Activated CD8-positive, alpha-beta T cell treated with anti-CD3 and anti-CD28 coated beads, Interleukin-2, amount 10 ng/mL, durations not matched to agents 7 days and 5 days (primary cell): ENCODE results near the gene AK2. TPM values are rescaled to one million over a fixed set of nuclear protein-coding genes. Genes with fewer than 3 reads are reported as not detected.
A peak's percentile ranks its signal among the peaks of the same experiment; 100 is the strongest.

Source experiments
- ATAC-seq: fragments of 150-1000 bp; cut with Tn5 transposase; one replicate; pipeline ENCODE4 v1.10.0; 2021; ENCODE audit warnings: moderate library complexity
- CTCF ChIA-PET: fragments of 350-600 bp; sonication (Branson Sonifier 250); formaldehyde crosslinking; loops from one replicate; lab custom pipeline; 2021; ENCODE audit warnings: antibody characterized with exemption; lab: Charles Lee
- POLR2A ChIA-PET: fragments of 350-600 bp; sonication (Branson Sonifier 250); formaldehyde crosslinking; loops from one replicate; lab custom pipeline; 2021; ENCODE audit warnings: antibody characterized with exemption; lab: Charles Lee
- DNase-seq: peaks from one replicate; pipeline ENCODE4 v3.0.0-alpha.2; 2020
- H3K27ac Mint-ChIP-seq: one replicate; pipeline ENCODE4 v1.8.0; 2021; ENCODE audit warnings: mild to moderate bottlenecking, mixed read lengths
- H3K27me3 Mint-ChIP-seq: one replicate; pipeline ENCODE4 v1.8.0; 2021; ENCODE audit warnings: low read depth, mixed read lengths
- H3K36me3 Mint-ChIP-seq: one replicate; pipeline ENCODE4 v1.8.0; 2021; ENCODE audit warnings: low read depth, mixed read lengths
- H3K4me1 Mint-ChIP-seq: one replicate; pipeline ENCODE4 v1.8.0; 2021; ENCODE audit warnings: low read depth, mixed read lengths
- H3K4me3 Mint-ChIP-seq: one replicate; pipeline ENCODE4 v1.8.0; 2021; ENCODE audit warnings: mild to moderate bottlenecking, mixed read lengths
- H3K9me3 Mint-ChIP-seq: one replicate; pipeline ENCODE4 v1.8.0; 2022; ENCODE audit warnings: mixed read lengths; ENCODE audit not compliant: insufficient read depth
- total RNA-seq, 2 experiments: library from RNA; stranded (reverse); gene quantifications; one replicate each; pipeline ENCODE4 v1.2.3, GENCODE V29; 2021

Gene AK2
- total RNA-seq, 2 experiments from 2014 or later: 206 to 215 TPM

DNA sequence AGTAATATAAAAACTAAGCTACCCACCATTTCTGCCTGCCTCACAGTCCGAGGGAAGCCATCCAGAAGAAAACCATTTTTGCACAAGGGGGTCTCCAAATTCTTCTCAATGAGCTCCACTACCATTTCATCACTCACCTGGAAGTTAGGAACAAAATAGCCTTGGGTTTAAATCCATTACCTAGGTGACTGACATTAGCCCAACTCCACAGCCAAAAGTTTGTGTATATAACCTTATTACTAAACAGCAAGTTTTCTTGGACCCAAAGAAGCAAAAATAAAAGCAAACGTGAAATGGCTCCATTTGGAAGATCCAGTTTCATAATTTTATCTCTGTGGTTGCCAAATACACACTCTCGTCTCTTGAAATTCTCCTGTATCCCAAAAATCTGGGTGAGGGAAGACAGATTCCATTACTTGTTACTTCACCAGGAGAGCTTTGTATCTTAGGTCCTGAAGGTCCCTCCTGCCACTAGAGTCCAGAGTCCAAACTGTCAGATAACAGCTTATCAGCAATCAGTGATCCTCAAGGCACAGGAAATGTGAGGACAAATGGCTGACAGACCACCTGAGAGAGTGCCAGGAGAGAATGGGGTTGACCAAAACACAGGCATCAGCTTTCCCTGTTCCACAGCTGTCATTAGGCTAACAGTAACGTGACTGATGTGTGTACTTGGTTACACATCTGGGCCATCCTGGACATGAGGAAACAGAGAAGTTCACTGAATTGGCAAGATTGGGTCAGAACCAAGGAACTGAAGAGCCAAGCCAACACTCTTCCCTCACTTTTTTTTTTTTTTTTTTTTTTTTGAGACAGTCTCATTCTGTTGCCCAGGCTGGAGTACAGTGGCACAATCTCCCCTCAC, 14.9 kb downstream of the AK2 start:
- Mint-ChIP-seq H3K27ac (no peak overlapping the region), H3K4me3 (no peak overlapping the region), H3K36me3 (peaks cover 63% of the 10 kb centered on the region), H3K4me1 (peaks cover 28% of the 10 kb centered on the region), H3K9me3 (no peaks in the 10 kb centered on the region), H3K27me3 (no peaks in the 10 kb centered on the region)
- DNase-seq (no peak), ATAC-seq (no peak)
- POLR2A ChIA-PET: interaction anchor here (1.2 to 1.3 kb wide), 2 partner anchors 41 to 69 kb away, joined by 3 read pairs; no protein-coding TSS in a partner anchor
- CTCF ChIA-PET: interaction anchor here (1.0 to 1.4 kb wide), 5 partner anchors 9 to 89 kb away, joined by 3 read pairs; partner anchors contain the start of gene AZIN2

DNA sequence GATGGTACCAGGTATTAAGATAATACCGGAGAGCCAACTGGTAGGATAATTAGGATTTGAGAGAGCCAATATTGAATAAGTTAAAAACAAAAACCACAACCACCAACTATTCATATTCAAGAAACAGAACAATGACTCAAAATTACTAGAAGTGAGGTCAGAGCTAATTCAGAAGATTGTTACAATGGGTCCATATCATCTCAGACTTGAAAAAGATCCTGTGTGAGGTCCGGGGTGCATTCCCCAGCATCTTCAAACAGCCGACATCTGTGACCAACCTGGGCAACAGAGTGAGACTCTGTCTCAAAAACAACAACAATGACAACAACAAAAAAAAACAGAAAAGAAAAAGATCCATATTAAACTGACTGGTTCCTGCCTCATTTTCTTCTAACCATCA, 18.6 kb downstream of the AK2 start:
- H3K9me3 Mint-ChIP-seq: no peaks in the 10 kb centered on the region
- no peaks in the 10 kb centered on the region for H3K27me3 Mint-ChIP-seq
- DNase-seq: no peak
- ChIA-PET POLR2A (no interaction called here), CTCF (interaction anchor here (0.9 to 1.3 kb wide), 2 partner anchors 36 to 37 kb away, joined by 3 read pairs; no protein-coding TSS in a partner anchor)
- ATAC-seq: no peak
- no peak overlapping the region for H3K4me3 Mint-ChIP-seq
- H3K36me3 Mint-ChIP-seq: peaks cover 64% of the 10 kb centered on the region
- H3K4me1 Mint-ChIP-seq: peaks cover 5% of the 10 kb centered on the region
- no peak overlapping the region for H3K27ac Mint-ChIP-seq

DNA sequence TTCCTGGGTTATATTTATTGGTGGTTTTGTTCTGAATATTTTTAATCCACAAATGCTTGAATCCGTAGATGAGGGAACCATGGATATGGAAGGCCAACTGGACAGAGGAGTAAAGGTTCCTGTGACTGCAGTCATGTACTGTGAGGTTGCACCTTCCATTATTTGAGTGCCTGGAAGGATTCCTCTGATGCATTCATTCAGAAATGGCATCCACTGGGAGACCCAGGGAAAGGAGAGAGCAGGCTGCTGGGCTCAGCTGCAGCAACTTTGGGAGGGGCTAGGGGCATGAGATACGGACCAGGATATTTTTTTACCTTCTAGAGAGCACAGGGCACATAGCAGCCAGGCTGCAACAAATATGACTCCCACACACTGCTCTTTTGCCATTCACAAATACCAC, 19.5 kb downstream of the AK2 start:
- no peak for DNase-seq
- ATAC-seq: no peak
- Mint-ChIP-seq H3K27me3 (no peaks in the 10 kb centered on the region), H3K27ac (no peak overlapping the region), H3K36me3 (peaks cover 64% of the 10 kb centered on the region), H3K4me1 (peaks cover 5% of the 10 kb centered on the region), H3K4me3 (no peak overlapping the region), H3K9me3 (no peaks in the 10 kb centered on the region)
- ChIA-PET CTCF (interaction anchor here (1.3 kb wide), 1 partner anchor 36 kb away, joined by 3 read pairs; no protein-coding TSS in a partner anchor), POLR2A (interaction anchor here (0.7 kb wide), 1 partner anchor 10 kb away, joined by 3 read pairs; no protein-coding TSS in a partner anchor)

DNA sequence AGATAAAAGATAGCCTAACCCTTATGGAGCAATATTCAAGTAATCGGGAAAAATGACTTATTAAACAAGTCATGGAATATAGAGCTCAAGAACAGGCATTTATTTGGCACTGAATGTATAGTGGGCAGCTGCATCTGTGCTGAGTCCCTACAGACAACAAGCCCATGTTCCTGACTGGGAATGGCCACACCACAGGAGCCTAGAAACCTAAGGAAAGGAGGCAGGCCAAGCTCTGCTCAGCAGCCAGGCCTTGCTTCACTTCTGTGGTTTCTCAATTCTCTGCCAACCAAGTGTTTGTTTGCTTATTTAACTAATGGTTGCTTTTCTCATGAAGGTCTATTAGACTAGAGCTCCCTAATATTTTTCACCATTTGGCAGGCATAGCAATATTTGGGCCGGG, 21.5 kb downstream of the AK2 start:
- peaks cover 69% of the 10 kb centered on the region for H3K36me3 Mint-ChIP-seq
- ATAC-seq: no peak
- no peaks in the 10 kb centered on the region for H3K9me3 Mint-ChIP-seq
- no peak for DNase-seq
- H3K27me3 Mint-ChIP-seq: no peaks in the 10 kb centered on the region
- CTCF ChIA-PET: interaction anchor here (0.8 to 1.6 kb wide), 6 partner anchors 9 to 82 kb away, joined by 3 to 6 read pairs (median 3); no protein-coding TSS in a partner anchor
- no peak overlapping the region for H3K4me3 Mint-ChIP-seq
- H3K4me1 Mint-ChIP-seq: peaks cover 5% of the 10 kb centered on the region
- no peak overlapping the region for H3K27ac Mint-ChIP-seq
- POLR2A ChIA-PET: no interaction called here

DNA sequence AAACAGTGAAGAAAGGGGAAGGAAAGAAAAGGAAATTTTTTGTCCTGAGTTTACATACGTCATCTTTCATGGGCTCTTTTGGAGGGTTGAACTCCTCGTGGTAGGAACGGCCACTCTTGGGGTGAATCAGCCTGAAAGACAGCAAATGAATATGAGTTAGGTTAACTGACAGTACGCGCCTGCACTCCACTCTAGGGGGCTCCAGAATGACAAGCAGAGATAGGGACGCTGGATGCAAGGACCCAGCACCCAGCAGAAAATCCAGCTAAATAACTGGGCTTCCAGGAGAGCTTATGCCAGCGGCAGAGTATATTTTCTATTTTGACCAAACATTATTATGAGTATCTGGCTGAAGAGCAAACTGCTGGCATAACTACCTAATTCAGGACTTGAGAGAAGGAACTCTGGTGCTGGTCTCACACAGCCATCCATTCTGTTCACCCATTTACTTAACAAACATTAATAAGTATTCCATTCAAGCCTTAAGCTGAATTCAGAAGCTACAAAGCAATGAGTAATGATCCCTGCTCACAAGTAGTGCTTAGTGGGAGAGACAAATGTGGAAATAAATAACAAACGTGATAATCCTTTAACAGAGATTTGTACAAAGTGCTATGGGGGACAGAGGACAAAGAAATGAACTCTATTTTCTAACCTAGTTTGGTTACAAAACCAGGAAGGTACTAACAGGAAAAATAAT, 22.1 kb downstream of the AK2 start:
- CTCF ChIA-PET: interaction anchor here (1.0 to 1.6 kb wide), 4 partner anchors 9 to 82 kb away, joined by 3 to 5 read pairs (median 3); no protein-coding TSS in a partner anchor
- no peak for DNase-seq
- H3K27me3 Mint-ChIP-seq: no peaks in the 10 kb centered on the region
- H3K36me3 Mint-ChIP-seq: peaks cover 67% of the 10 kb centered on the region
- POLR2A ChIA-PET: no interaction called here
- no peak overlapping the region for H3K27ac Mint-ChIP-seq
- ATAC-seq: no peak
- peaks cover 3% of the 10 kb centered on the region for H3K4me1 Mint-ChIP-seq
- H3K9me3 Mint-ChIP-seq: no peaks in the 10 kb centered on the region
- no peak overlapping the region for H3K4me3 Mint-ChIP-seq

DNA sequence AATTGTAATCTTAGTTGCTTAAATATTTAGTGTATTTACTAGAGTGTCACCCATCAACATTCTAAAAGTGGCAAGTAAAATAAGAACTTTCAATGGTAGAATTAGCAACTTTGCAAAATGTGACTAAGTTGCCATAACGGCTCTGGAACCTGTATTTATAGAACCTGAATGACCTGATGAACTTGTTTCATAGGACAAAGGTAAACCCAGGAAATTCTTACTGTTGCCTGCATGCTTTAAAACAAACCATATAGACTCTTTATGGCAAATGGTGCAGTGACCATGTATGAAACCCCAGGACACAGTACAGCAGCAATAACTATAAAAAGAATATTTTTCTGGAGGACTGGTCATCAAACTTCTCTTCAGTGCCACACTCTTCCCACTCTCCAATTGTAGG, 22.9 kb downstream of the AK2 start:
- no peaks in the 10 kb centered on the region for H3K9me3 Mint-ChIP-seq
- H3K36me3 Mint-ChIP-seq: peaks cover 65% of the 10 kb centered on the region
- DNase-seq (no peak), ATAC-seq (no peak)
- H3K27me3 Mint-ChIP-seq: no peaks in the 10 kb centered on the region
- H3K27ac Mint-ChIP-seq: no peak overlapping the region
- CTCF ChIA-PET: interaction anchor here (1.6 kb wide), 1 partner anchor 81 kb away, joined by 5 read pairs; no protein-coding TSS in a partner anchor
- H3K4me3 Mint-ChIP-seq: no peak overlapping the region
- POLR2A ChIA-PET: no interaction called here
- H3K4me1 Mint-ChIP-seq: peaks cover 3% of the 10 kb centered on the region

DNA sequence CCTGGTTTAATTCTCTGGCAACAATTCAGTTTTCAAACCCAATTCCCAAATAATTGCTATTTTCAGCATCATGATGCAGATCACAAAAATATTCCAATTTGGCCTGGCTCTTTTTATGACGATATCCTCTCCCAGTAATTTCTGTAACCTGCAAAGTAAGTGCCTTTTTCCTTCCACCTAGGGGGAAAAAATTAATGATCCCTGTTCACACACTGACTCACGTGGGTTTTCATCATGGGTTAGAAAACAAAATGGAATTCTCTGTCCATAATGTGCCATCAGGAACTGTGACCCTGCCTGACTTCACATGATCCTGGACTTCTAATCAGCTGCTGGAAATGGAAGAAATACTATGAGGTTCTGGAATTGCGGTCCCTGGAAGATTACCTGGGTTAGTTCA, 24.5 kb downstream of the AK2 start:
- no peak overlapping the region for H3K27ac Mint-ChIP-seq
- ChIA-PET CTCF (interaction anchor here (1.2 kb wide), 1 partner anchor 115 kb away, joined by 3 read pairs; no protein-coding TSS in a partner anchor), POLR2A (no interaction called here)
- H3K4me3 Mint-ChIP-seq: no peak overlapping the region
- H3K27me3 Mint-ChIP-seq: no peaks in the 10 kb centered on the region
- no peaks in the 10 kb centered on the region for H3K4me1 Mint-ChIP-seq
- H3K36me3 Mint-ChIP-seq: peaks cover 64% of the 10 kb centered on the region
- H3K9me3 Mint-ChIP-seq: no peaks in the 10 kb centered on the region
- DNase-seq (no peak), ATAC-seq (no peak)

DNA sequence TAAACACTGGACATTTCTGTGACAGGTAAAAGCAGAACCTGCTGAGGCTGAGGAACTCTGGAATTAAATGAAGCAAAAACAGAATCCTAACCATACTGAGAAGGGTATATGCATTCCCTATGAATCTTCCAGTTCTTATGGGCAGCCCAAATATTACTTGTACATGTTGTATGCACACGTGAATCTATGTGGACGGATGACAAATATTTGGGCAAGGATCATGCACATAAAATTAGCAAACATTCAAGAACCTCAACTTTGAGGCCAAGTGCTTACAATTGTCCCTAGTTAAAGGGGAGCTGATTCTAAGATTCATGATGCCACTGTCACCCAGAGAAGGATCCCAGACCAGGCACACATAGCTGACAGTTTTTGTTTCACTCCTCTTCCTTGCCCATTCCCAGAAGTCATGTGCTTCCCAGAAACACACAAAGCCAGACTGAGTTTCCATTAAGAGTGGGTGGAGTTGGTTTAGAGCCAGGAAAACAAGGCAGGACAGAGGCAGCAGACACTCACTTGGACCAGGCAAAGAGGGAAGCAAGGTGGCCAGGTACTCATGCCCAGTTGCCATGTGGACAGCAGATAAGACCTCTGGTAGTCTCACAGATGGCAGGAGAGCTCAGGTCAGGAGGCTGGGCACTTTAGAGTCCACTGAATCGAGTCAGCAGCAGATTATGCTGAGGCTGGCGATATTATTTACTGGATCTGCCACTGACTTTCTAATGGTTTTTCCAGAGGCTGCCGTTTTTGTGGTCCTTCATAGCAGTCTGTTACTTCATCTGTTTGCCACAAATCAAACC, 25.6 kb downstream of the AK2 start:
- ChIA-PET CTCF (interaction anchor here (1.2 kb wide), 1 partner anchor 116 kb away, joined by 3 read pairs; no protein-coding TSS in a partner anchor), POLR2A (no interaction called here)
- Mint-ChIP-seq H3K4me1 (no peaks in the 10 kb centered on the region), H3K27me3 (no peaks in the 10 kb centered on the region), H3K9me3 (no peaks in the 10 kb centered on the region), H3K4me3 (no peak overlapping the region), H3K36me3 (peaks cover 67% of the 10 kb centered on the region), H3K27ac (no peak overlapping the region)
- no peak for DNase-seq
- no peak for ATAC-seq

DNA sequence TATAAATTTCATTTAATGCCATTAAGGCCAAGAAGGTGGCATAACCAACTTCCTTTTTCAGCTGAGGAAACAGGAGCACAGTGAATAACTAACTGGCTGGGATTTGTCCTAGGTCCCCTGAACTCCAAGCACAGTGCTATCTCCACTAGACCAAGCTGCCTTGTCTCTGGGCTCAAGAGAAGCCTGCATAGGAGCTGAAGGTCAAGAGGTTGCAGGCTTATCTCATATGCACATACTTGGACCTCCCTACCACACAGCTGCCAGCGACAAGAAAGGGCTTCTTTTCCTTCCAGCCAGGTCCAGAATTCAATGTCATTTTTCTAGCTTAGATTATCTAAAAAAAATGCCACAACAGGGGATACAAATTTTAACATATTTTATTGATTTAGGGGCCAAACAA, 27.1 kb downstream of the AK2 start:
- H3K4me1 Mint-ChIP-seq: no peaks in the 10 kb centered on the region
- no peaks in the 10 kb centered on the region for H3K9me3 Mint-ChIP-seq
- H3K27ac Mint-ChIP-seq: no peak overlapping the region
- POLR2A ChIA-PET: interaction anchor here (0.6 kb wide), 1 partner anchor 14 kb away, joined by 3 read pairs; no protein-coding TSS in a partner anchor
- CTCF ChIA-PET: interaction anchor here (0.8 to 1.8 kb wide), 5 partner anchors 11 to 23 kb away, joined by 3 to 6 read pairs (median 3); no protein-coding TSS in a partner anchor
- H3K4me3 Mint-ChIP-seq: no peak overlapping the region
- DNase-seq: no peak
- no peak for ATAC-seq
- peaks cover 67% of the 10 kb centered on the region for H3K36me3 Mint-ChIP-seq
- H3K27me3 Mint-ChIP-seq: no peaks in the 10 kb centered on the region

DNA sequence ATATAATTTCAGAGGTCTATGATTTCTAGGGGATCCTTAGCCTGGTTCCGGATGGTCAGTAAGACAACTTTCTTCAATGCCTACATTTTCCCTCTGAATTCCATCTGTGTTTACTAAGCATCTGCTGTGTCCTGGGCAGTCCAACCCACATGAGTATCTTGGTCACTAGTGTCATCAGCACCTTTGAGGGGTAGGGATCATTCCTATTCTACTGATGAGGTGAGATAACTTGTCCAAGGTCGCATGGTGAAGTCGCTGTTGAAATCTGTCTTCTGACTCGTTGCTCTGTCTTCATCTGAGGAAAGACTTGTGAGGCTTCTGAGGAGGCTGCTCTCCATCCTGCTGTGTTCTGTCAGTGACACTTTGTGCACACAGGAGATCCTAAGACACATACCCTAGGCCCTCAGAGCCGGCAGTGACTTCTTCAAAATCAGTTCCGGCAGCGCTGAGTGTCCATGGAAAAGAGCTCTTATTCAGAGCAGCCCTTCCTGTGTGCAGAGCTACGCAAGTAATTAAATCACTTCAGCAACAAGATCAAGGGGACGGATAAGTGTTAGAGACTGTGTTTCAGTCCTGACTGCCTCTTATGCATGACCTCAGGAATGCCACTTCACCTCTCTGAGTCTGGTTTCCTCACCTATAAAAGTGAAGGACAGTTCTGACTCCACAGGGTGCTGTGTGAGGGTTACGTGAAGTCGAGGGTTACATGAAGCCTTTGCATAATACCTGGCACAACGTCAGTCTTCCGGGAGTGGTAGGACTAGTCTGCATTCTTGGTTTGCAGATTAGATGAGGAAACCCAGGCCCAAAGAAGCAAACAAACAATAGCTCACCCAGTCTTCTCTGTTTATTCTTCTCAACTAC, 28.4 kb downstream of the AK2 start:
- peak overlapping the region; percentile 41 for H3K27ac Mint-ChIP-seq
- no peaks in the 10 kb centered on the region for H3K9me3 Mint-ChIP-seq
- DNase-seq (no peak), ATAC-seq (no peak)
- CTCF ChIA-PET: interaction anchor here (1.1 to 6.2 kb wide), 7 partner anchors 10 to 75 kb away, joined by 3 to 53 read pairs (median 4); no protein-coding TSS in a partner anchor
- H3K4me3 Mint-ChIP-seq: no peak overlapping the region
- no peaks in the 10 kb centered on the region for H3K27me3 Mint-ChIP-seq
- H3K4me1 Mint-ChIP-seq: no peaks in the 10 kb centered on the region
- H3K36me3 Mint-ChIP-seq: peaks cover 57% of the 10 kb centered on the region
- POLR2A ChIA-PET: no interaction called here
